ENCODE results near the gene KCNK3. TPM values are rescaled to one million over a fixed set of nuclear protein-coding genes. Genes with fewer than 3 reads are reported as not detected.

The KCNK3 gene
- total RNA-seq, 4 donors from 2014 or later, result 0.37 to 1.5 (median 0.82) TPM

DNA sequence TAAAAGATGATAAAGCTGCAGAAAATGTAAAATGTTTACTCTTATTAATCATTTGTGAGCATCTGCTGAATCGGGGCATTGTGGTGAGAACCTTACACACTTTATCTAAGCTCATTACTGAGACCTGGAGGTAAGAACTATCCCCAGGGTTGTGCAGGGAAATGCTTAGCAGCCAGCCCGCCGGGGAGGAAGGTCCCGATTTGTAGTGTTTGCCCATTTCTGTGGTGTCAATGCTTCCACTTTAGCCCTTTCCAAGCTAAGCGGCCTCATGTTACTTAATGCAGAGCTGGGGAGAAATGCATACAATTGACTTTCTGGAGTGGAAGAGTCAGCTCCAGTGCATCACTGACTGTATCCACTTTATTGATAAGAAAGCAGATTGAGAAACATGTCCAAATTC, 20.8 kb upstream of the KCNK3 start:
- intact Hi-C loops (cut with DNase I; ENCODE audit: low total_unique reads), result no loop called here
- 50 to 83% methylated on average over 1 to 5 of the region's 5 CpGs for WGBS, 2 donors (ENCODE audit: low coverage in 1 of 2)
- Histone ChIP-seq H3K4me3 (no peak overlapping the region), H3K9me3 (no peaks in the 10 kb centered on the region), H3K27me3 (peaks cover 8% of the 10 kb centered on the region), H3K27ac (no peak overlapping the region), H3K36me3 (no peaks in the 10 kb centered on the region), H3K4me1 (no peaks in the 10 kb centered on the region)
- in situ Hi-C loops (cut with MboI; ENCODE audit: low pct_ligation_motif_present in 1 of 4, low pct_unique_long_range_greater_than_20kb in 1 of 4, low sequenced_read_pairs in 3 of 4), result no loop called here
- no peak for DNase-seq
- TF ChIP-seq EP300 (IDR thresholded peaks at IDR 0.05; ENCODE audit: low read depth) (no peak), POLR2AphosphoS5 (IDR thresholded peaks at IDR 0.05) (no peak), CTCF (IDR thresholded peaks at IDR 0.05) (no peak), POLR2A (IDR thresholded peaks at IDR 0.05) (no peak)

DNA sequence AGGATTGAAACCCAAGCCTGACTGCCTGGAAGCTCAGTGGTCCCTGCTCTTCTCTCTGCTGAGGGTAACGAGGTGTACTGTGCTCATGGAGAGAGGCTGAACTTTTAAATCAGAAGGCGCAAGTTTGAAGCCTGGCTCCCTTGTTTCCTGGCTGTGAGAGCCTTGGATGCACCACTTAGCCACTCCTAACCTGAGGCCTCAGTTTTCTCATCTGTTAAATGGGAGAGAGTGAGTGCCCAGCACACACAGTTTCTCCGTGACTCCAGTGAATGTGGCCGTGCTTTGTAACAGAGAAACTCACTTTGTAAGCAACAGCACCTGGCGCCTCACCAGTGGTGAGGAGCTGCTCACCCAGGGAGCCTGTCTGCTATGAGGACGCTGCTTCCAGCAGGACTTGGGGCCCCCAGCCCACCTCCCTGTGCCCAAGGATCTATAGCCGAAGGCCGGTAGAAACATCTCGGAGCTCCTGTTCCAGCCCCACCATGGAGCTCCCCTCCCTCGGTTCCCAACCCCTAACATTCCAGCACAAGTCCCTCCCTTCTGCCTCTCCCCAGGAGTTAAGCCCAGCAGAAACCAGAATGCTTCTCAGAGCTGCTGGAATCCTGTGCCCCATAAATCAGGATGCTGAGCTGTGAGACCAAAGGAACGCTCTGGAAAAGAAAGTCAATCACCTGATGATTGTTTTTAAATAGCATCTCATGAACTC, 20.3 kb upstream of the KCNK3 start:
- in situ Hi-C loops (cut with MboI; ENCODE audit: low pct_ligation_motif_present in 1 of 4, low pct_unique_long_range_greater_than_20kb in 1 of 4, low sequenced_read_pairs in 3 of 4), result no loop called here

DNA sequence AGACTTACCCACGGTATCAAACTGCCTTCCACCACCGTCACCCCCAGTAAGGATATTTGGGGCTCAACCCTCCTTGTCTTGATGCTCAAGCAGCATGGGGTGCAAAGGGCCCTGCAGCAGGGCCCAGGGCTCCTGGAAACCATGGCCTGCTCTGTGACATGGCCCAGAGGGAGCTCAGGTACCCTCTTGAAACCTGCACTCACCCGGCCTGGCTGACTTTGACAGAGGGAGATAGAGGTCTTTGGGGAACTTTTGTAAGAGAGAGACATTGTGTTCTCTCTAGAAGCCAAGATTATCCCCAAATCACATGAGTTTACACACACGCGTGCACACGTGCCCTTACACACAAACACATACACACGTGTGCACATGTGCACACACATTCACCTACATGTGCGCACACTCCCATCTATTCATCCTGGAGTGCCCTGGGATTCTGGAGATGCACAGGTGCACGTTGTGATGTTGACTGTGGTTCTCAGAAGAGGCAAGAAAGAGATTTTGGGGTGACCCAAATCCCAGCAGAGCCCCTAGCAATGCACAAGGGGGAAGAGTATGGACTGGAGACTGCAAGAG, 19.6 kb upstream of the KCNK3 start:
- H3K36me3 ChIP-seq, result no peaks in the 10 kb centered on the region
- in situ Hi-C loops (cut with MboI; ENCODE audit: low pct_ligation_motif_present in 1 of 4, low pct_unique_long_range_greater_than_20kb in 1 of 4, low sequenced_read_pairs in 3 of 4), result no loop called here
- no peak for DNase-seq
- intact Hi-C loops (cut with DNase I; ENCODE audit: low total_unique reads), result no loop called here
- no peak overlapping the region for H3K27ac ChIP-seq
- no peak overlapping the region for H3K4me3 ChIP-seq
- H3K9me3 ChIP-seq, result no peaks in the 10 kb centered on the region
- no peak for TF ChIP-seq EP300 (IDR thresholded peaks at IDR 0.05; ENCODE audit: low read depth)
- no peak for TF ChIP-seq POLR2A (IDR thresholded peaks at IDR 0.05)
- TF ChIP-seq CTCF (IDR thresholded peaks at IDR 0.05), result no peak
- TF ChIP-seq POLR2AphosphoS5 (IDR thresholded peaks at IDR 0.05), result no peak
- peaks cover 8% of the 10 kb centered on the region for H3K27me3 ChIP-seq
- no peaks in the 10 kb centered on the region for H3K4me1 ChIP-seq
- WGBS, 2 donors (ENCODE audit: low coverage in 1 of 2), result 75 to 92% methylated on average over 6 to 9 of the region's 9 CpGs

More for the DNA sequence above, 20.3 kb upstream of the KCNK3 start:
- Histone ChIP-seq H3K4me3 (no peak overlapping the region), H3K27ac (no peak overlapping the region), H3K4me1 (no peaks in the 10 kb centered on the region), H3K27me3 (peaks cover 8% of the 10 kb centered on the region), H3K36me3 (no peaks in the 10 kb centered on the region), H3K9me3 (no peaks in the 10 kb centered on the region)
- TF ChIP-seq EP300 (IDR thresholded peaks at IDR 0.05; ENCODE audit: low read depth) (no peak), POLR2AphosphoS5 (IDR thresholded peaks at IDR 0.05) (no peak), CTCF (IDR thresholded peaks at IDR 0.05) (no peak), POLR2A (IDR thresholded peaks at IDR 0.05) (no peak)
- WGBS, 2 donors (ENCODE audit: low coverage in 1 of 2), result 75% methylated on average over 11 of the region's 11 CpGs; no CpG with 5 or more reads in 1 of the 2 donors
- intact Hi-C loops (cut with DNase I; ENCODE audit: low total_unique reads), result no loop called here
- no peak for DNase-seq

DNA sequence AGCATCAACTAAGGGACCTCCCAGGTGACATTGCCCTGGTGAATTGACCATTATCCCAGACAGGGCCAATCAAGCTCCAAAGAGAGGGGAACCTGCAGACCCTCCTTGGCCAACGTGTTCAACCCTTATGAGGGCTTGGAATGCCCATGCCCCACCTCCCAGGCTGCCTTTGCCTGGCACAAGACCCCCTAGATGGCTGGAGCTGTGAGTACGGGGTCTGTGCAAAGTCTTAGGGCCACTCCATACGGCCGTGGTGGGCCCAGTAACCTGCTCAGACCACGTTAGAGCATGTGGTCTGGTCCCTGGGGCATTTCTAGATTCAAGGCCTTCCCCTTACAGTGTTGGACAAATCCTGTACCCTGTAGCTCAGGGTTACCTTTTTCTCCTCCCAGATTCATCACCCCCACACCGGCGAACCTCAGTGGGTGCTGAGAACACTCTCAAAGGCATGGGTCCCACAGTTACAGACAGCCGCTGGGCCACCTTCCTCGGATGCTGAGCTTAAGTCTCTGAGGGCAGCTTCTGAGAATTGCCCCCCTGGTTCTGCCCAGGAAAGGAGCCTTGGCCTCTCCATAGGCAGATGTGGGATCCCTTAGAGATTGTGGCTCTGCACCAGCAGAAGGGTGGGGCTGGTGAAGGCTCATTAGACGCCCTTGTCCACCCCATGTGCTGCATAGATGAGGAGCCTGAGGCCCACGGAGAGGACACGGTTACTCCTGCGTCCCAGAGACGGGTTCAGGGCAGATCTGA, 18.3 kb upstream of the KCNK3 start:
- H3K9me3 ChIP-seq, result no peaks in the 10 kb centered on the region
- WGBS, 2 donors (ENCODE audit: low coverage in 1 of 2), result 85% methylated on average over 14 of the region's 14 CpGs; no CpG with 5 or more reads in 1 of the 2 donors
- H3K4me3 ChIP-seq, result no peak overlapping the region
- in situ Hi-C loops (cut with MboI; ENCODE audit: low pct_ligation_motif_present in 1 of 4, low pct_unique_long_range_greater_than_20kb in 1 of 4, low sequenced_read_pairs in 3 of 4), result no loop called here
- no peaks in the 10 kb centered on the region for H3K36me3 ChIP-seq
- H3K27ac ChIP-seq, result peak overlapping the region in 1 of 4 donors; percentile 23
- no peak for TF ChIP-seq POLR2AphosphoS5 (IDR thresholded peaks at IDR 0.05)
- TF ChIP-seq EP300 (IDR thresholded peaks at IDR 0.05; ENCODE audit: low read depth), result no peak
- TF ChIP-seq CTCF (IDR thresholded peaks at IDR 0.05), result no peak
- no peak for TF ChIP-seq POLR2A (IDR thresholded peaks at IDR 0.05)
- peaks cover 8% of the 10 kb centered on the region for H3K27me3 ChIP-seq
- intact Hi-C loops (cut with DNase I; ENCODE audit: low total_unique reads), result no loop called here
- no peaks in the 10 kb centered on the region for H3K4me1 ChIP-seq
- DNase-seq, result no peak
